IPS DF 6.9 (cell line): Measurements from ENCODE around the gene UTP25.

Experiments
- DNase-seq: peaks from one replicate; pipeline ENCODE4 v3.0.0-alpha.2; 2013; ENCODE audit warnings: low read depth, low spot score
- H3K27ac ChIP-seq: one replicate; pipeline ENCODE4 v1.5.1; 2013; ENCODE audit warnings: low read length, control low read depth
- H3K27me3 ChIP-seq: 2 replicates; pipeline ENCODE4 v1.6.1; 2013; ENCODE audit warnings: mild to moderate bottlenecking, low read length; ENCODE audit not compliant: control insufficient read depth, insufficient read depth
- H3K36me3 ChIP-seq: 2 replicates; pipeline ENCODE4 v1.6.1; 2013; ENCODE audit warnings: low read length; ENCODE audit not compliant: control insufficient read depth, insufficient read depth
- H3K4me1 ChIP-seq: 2 replicates; pipeline ENCODE4 v1.6.1; 2013; ENCODE audit warnings: low read length; ENCODE audit not compliant: control insufficient read depth, insufficient read depth
- H3K4me3 ChIP-seq: 2 replicates; pipeline ENCODE4 v1.5.1; 2013; ENCODE audit warnings: mild to moderate bottlenecking, low read length
- H3K9me3 ChIP-seq: 2 replicates; pipeline ENCODE4 v1.6.1; 2013; ENCODE audit warnings: low read length, inconsistent platforms; ENCODE audit not compliant: control insufficient read depth, insufficient read depth
- WGBS: extraction: QIAGEN DNeasy Blood & Tissue Kit; methylation state at CpG from one replicate; pipeline ENCODE4 v1.1.7; 2013; ENCODE audit warnings: mixed read lengths, missing lambda C conversion rate; ENCODE audit not compliant: insufficient read length, insufficient coverage; 5-methylcytosine and 5-hydroxymethylcytosine counted together

The UTP25 gene

DNA sequence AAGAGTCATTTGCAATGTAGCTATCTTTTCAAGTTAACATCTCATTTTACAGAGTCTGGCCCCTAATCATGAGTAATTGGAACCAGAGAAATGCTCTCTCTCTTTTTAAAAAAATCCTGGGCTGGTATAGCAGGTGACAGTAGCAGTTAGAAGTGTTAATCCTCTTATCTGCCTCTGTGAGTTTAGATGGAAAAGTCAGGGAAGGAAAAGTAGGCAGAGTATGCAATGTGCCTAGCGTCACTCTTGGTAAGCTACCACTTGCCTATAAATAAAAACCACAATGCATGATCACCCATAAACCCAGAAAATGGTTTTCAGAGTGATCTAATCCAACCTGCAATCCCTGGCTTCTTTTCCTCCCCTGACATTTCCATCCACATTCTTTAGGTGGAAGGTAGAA, 43.2 kb downstream of the UTP25 start:
- Histone ChIP-seq H3K27me3 (no peaks in the 10 kb centered on the region), H3K9me3 (no peaks in the 10 kb centered on the region), H3K27ac (no peak overlapping the region), H3K36me3 (no peaks in the 10 kb centered on the region), H3K4me1 (no peaks in the 10 kb centered on the region), H3K4me3 (no peak overlapping the region)
- no peak for DNase-seq
- no CpG with 5 or more reads among the region's 1 CpG for WGBS

DNA sequence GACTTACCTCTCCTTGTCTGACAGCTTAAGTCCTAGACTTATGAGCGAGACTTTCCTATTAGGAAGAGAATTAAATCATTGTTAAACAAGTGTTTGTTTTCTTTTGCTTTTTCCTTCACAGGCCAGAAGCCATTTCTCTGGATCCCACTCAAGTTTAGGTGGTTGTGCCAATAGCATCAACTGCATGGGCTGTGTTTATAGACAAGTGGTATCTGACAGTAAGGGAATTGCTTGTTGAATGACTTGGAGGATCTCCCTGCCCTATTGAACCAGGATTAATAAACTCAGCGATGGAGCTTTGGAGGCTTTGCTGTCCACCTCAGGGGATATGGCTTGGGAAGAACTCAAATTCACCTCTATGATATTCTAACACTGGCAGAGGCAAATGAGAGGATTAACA, 43.7 kb downstream of the UTP25 start:
- Histone ChIP-seq H3K36me3 (no peaks in the 10 kb centered on the region), H3K27me3 (no peaks in the 10 kb centered on the region), H3K4me1 (no peaks in the 10 kb centered on the region), H3K9me3 (no peaks in the 10 kb centered on the region), H3K27ac (no peak overlapping the region), H3K4me3 (no peak overlapping the region)
- no peak for DNase-seq
- WGBS, result no CpG with 5 or more reads among the region's 2 CpGs

DNA sequence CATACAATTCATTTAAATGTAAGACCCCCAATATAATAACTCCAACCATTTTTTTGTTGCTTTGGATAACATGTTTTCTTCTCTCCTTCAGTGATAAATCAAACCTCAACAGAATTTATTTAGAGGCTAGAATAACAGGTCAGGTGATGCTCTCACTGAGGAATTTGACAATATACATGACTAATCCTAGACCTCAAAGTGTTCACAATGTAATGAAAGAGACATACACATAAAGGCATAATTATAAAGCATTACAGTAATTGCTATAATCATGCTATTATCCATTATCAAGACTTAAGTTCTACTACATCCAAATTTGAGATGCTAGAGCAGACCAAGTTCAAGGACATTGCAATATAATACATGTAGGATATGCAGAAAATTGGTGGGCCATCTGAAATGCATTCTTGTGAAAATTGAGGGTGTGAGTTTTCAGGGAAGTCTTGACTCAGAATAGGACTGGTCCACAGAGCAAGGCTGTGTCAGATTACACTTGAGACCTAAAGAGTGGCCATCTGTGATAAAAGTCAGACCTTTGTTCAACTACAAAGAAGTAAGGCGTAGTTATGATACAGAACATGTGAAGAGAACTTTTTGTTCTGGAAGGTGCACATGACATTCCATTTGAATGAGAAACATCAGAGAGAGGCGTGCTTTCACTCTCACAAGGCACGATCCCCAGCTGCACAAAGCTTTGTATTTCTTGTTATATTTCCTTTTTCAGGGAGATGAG, 45.5 kb downstream of the UTP25 start:
- no CpG with 5 or more reads among the region's 3 CpGs for WGBS
- Histone ChIP-seq H3K27me3 (no peaks in the 10 kb centered on the region), H3K4me3 (no peak overlapping the region), H3K36me3 (no peaks in the 10 kb centered on the region), H3K9me3 (no peaks in the 10 kb centered on the region), H3K27ac (no peak overlapping the region), H3K4me1 (no peaks in the 10 kb centered on the region)
- no peak for DNase-seq

DNA sequence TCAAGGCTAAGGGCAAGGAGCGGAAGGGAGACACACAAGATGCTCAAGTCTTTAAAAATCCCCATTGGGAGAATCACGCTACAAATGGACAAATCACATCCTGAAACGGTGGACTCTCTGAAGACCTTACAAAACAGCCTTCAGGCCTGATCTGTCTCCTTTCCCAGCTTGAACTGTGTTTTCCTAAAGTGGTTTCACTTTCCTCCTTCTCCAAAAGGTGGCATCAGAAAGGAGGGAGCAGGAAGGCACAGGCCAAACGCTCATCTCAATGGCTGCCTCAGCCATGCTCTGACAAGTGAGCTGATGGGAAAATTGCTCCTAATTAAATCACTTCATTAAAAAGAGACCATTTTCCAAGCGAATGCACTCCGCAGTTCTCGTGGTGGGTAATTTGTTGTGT, 47.7 kb downstream of the UTP25 start:
- WGBS, result no CpG with 5 or more reads among the region's 7 CpGs

DNA sequence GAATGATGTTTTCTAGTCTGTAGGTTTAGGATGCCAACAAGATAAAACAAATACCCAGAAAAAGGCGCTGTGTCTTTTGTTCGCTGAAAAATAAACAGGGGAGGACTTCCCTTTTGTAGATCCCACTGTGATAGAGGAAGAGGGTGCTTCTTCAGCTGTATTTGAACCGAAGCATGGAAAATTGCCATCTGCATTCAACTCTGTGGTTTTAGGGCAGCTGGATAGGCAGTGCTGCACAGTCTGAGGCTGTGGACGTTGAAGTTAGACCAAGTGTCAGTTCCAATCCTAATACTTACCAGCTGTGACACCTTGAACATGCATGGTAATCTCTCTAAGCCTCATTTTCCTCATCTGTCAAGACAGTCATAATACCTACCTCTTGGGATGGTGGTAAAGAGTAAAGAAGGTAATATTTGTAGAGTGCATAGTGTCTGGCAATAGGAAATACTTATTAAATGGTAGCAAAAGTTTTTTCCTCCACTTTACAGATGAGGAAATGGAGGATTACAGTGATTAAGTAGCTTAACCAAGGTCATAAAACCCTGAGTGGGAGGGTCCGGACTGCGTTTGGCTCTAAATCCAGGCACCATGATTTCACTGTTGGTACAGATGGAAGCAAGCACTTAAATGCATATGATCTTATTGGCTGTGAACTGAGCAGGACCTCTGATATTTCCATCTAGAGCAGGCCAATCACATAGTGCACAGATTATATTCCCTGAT, 48.5 kb downstream of the UTP25 start:
- DNase-seq, result no peak
- Histone ChIP-seq H3K4me3 (no peak overlapping the region), H3K27me3 (no peaks in the 10 kb centered on the region), H3K9me3 (no peaks in the 10 kb centered on the region), H3K27ac (no peak overlapping the region), H3K4me1 (no peaks in the 10 kb centered on the region), H3K36me3 (no peaks in the 10 kb centered on the region)
- WGBS, result no CpG with 5 or more reads among the region's 6 CpGs

More for the DNA sequence above, 47.7 kb downstream of the UTP25 start:
- no peaks in the 10 kb centered on the region for H3K27me3 ChIP-seq
- peak; percentile 41 for DNase-seq
- H3K27ac ChIP-seq, result no peak overlapping the region
- no peaks in the 10 kb centered on the region for H3K9me3 ChIP-seq
- no peaks in the 10 kb centered on the region for H3K4me1 ChIP-seq
- no peaks in the 10 kb centered on the region for H3K36me3 ChIP-seq
- H3K4me3 ChIP-seq, result no peak overlapping the region

DNA sequence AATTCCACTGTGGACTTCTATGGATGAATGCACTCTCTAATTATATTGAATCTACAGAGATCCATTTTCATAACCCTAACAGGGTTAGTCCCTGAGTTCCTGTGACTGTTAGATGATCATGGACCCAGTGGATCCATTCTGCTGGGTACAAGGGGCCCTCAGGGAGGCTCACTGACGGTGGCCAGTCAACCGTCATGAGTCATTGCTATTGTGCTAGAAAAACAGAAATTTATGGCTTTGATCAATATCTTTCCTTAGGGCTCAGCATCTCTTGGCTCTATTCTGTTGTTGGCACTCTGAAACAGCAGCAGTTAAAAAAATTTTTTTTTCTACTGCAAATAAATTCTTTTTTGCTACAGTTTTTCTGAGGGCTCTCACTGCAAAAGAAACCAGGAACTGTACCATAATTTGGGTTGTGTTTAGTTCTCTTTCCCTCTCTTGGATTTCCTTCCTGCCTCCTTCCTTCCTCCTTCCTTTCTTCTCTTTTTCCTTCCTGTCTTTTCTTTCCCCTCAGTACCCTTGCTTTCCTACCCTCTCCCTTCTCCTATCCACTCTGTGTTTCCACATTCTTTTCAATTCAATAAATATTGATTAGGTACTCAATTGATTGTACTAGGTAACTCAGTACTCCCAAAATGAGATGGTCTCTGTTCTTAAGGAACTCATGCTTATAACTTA, 49.5 kb downstream of the UTP25 start:
- Histone ChIP-seq H3K4me3 (no peak overlapping the region), H3K27ac (no peak overlapping the region), H3K27me3 (no peaks in the 10 kb centered on the region), H3K4me1 (no peaks in the 10 kb centered on the region), H3K9me3 (no peaks in the 10 kb centered on the region), H3K36me3 (no peaks in the 10 kb centered on the region)
- no peak for DNase-seq
- no CpG with 5 or more reads among the region's 2 CpGs for WGBS

DNA sequence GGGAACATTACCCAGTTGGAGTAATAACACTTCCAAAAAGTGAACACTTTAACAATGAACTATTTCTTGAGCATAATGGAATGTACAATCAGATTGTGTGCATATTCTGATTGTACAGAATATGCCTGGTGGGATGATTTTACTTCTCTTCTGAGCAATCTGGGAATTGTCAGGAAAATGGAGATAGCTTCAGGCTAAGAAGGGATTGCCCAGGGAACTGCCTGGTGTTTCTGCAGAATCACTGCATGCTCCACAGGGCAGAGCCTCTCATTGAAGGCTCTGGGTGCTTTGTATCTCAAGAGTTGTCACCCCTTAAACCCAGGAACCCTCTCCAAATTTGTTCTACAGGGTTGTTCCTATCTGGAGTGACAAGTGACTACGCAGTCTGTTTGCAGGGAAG, 51.2 kb downstream of the UTP25 start:
- DNase-seq, result no peak
- H3K4me1 ChIP-seq, result no peaks in the 10 kb centered on the region
- no CpG with 5 or more reads among the region's 1 CpG for WGBS
- H3K9me3 ChIP-seq, result no peaks in the 10 kb centered on the region
- no peak overlapping the region for H3K4me3 ChIP-seq
- no peaks in the 10 kb centered on the region for H3K36me3 ChIP-seq
- H3K27ac ChIP-seq, result no peak overlapping the region
- H3K27me3 ChIP-seq, result no peaks in the 10 kb centered on the region

DNA sequence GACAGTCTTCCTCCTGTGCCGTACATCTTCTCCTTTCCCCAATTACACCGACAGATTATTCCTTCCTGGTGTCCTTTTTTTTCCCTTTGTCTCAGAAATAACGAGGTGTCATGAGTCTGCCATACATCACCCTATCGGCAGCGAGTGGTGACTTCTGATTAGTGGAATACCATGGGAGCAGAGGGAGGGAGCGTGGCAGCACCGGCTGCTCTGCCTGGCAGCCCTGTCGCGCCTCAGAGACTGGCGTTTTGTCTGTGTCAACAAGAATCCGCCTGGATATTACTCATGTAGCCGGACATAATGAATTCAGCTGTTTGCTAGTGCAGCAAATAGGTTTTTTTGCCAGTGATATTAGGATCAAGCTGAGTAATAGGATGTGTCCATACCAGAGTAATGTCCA, 51.8 kb downstream of the UTP25 start:
- Histone ChIP-seq H3K27me3 (no peaks in the 10 kb centered on the region), H3K9me3 (no peaks in the 10 kb centered on the region), H3K4me3 (no peak overlapping the region), H3K36me3 (no peaks in the 10 kb centered on the region), H3K27ac (no peak overlapping the region), H3K4me1 (no peaks in the 10 kb centered on the region)
- no CpG with 5 or more reads among the region's 12 CpGs for WGBS
- DNase-seq, result no peak

DNA sequence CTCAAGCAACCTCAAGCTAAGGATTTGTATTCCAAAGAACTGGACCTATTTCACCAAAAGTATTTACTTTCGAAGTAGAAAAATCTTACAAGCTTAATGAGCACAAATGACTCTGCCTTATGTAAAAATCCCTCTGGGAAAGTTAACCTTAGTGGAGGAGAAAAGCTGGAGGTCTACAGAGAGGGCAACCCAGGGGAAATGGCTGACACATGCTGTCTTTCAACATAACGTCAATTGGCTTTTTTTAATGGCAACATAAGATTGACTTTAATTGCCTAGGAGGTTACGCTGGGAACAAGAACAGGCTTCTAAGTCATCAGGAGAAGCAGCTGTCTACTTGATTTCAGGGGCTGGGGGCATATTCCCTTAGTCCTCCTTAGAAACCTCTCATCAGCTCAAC, 52.3 kb downstream of the UTP25 start:
- H3K27ac ChIP-seq, result no peak overlapping the region
- WGBS, result no CpG with 5 or more reads among the region's 3 CpGs
- H3K27me3 ChIP-seq, result no peaks in the 10 kb centered on the region
- H3K4me3 ChIP-seq, result no peak overlapping the region
- H3K36me3 ChIP-seq, result no peaks in the 10 kb centered on the region
- no peaks in the 10 kb centered on the region for H3K9me3 ChIP-seq
- DNase-seq, result no peak
- peaks cover 2% of the 10 kb centered on the region; the same call in 1 of the 2 replicates for H3K4me1 ChIP-seq

DNA sequence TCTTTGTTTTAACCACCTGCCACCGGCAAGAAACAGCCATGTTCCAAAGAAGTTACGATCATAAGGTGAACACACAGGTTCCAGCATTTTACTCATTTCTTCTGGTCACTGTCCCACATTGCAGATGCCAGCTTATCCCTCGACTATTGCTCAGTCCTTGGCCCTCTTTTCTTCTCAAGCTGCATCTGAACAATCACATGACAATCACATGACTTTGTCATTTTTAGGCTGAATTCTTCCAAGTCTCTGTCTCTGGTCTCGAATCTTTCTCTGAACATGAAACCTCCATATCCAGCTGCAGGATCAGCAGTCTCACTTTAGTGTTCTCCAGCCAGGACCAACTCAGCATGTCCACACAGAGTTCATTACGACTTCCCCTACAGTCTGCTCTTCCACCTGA, 53.8 kb downstream of the UTP25 start:
- DNase-seq, result no peak
- H3K9me3 ChIP-seq, result no peaks in the 10 kb centered on the region
- WGBS, result no CpG with 5 or more reads among the region's 5 CpGs
- H3K4me1 ChIP-seq, result peaks cover 2% of the 10 kb centered on the region
- H3K4me3 ChIP-seq, result no peak overlapping the region
- H3K27me3 ChIP-seq, result no peaks in the 10 kb centered on the region
- H3K27ac ChIP-seq, result no peak overlapping the region
- H3K36me3 ChIP-seq, result no peaks in the 10 kb centered on the region
